ENCODE data around the gene CEP135. TPM values are rescaled to one million over a fixed set of nuclear protein-coding genes. Genes with fewer than 3 reads are reported as not detected.

CEP135 gene
- polyA plus RNA-seq, 6 donors from 2014 or later = 13.6 to 23.0 (median 17.0) TPM

DNA sequence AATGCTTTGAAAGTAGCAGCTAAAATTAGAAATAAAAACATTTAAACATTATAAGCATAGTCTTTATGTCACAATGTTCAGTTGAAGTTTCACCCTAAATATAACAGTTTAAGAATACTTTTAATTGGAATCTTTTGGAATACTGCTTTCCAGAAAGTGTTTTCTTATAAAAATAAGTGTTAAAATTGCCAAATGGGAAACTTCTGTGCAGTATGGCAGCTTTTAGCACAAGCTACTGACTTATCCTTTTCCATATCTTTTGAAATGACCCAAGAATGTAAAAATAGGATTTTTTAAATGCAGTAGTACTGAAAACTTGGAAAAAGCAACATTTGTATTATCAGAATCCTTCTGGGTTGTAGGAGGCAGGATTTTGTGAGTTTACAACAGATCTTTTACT, 34.2 kb downstream of the CEP135 start:
- H3K4me1 Mint-ChIP-seq = no peaks in the 10 kb centered on the region
- no peaks in the 10 kb centered on the region for H3K9me3 Mint-ChIP-seq
- peaks cover 38 to 50% of the 10 kb centered on the region in 2 donors for H3K36me3 Mint-ChIP-seq
- H3K4me3 Mint-ChIP-seq = no peak overlapping the region
- H3K27ac Mint-ChIP-seq = peak overlapping the region in 1 of 6 donors; percentile 50
- no peak for DNase-seq
- H3K27me3 Mint-ChIP-seq = no peaks in the 10 kb centered on the region
- ATAC-seq (ENCODE audit: low read depth in 2 of 2) = no peak

DNA sequence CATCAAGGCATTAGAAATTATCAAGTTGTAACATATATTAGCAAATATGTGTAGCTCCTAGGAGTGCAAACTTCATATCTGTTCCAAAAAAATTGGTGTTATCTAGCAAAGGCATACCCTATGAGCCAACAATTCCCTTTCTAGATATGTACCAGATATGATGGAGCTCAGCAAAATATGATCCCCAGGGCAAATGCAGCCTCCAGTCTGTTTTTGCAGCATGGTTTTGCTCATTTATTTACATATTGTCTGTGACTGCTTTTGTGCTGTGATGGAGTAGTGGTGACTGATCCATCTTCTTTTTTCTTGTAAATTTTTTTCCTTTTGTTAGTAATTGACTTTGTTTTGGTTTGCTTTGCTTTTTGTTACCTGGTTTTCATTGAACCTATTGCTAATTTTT, 41.0 kb downstream of the CEP135 start:
- peak overlapping the region in 1 of 6 donors; percentile 19 for H3K27ac Mint-ChIP-seq
- ATAC-seq (ENCODE audit: low read depth in 2 of 2) (no peak), DNase-seq (no peak)
- no peaks in the 10 kb centered on the region for H3K27me3 Mint-ChIP-seq
- no peaks in the 10 kb centered on the region for H3K4me1 Mint-ChIP-seq
- no peak overlapping the region for H3K4me3 Mint-ChIP-seq
- H3K9me3 Mint-ChIP-seq = no peaks in the 10 kb centered on the region
- H3K36me3 Mint-ChIP-seq = peaks cover 12 to 25% of the 10 kb centered on the region in 2 donors

DNA sequence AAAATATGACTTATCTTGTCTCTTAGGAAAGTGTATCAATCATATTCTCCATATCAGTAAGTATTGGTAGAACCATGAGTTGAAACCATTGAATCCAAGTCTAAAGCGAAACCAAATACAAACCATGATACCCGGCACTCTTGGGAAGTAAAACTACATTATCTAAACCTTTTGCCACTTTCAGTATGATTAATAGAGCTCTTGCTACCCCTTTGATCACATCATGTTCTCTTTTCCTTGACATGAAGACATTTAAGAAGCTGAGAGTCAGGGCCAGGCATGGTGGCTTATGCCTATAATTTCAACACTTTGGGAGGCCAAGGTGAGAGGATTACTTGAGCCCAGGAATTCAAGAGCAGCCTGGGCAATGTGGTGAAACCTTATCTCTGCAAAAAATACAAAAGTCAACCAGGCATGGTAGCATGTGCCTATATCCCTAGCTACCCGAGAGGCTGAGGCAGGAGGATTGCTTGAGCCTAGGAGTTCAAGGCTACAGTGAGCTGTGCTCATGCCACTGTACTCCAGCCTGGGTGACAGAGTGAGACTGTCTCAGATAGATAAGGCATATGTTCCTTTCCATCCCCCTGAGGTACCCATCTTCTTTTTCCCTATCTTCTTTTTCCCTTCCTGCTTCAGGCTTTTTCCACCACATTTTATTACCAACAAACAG, 45.4 kb downstream of the CEP135 start:
- Mint-ChIP-seq H3K9me3 (no peaks in the 10 kb centered on the region), H3K4me1 (no peaks in the 10 kb centered on the region), H3K27me3 (no peaks in the 10 kb centered on the region), H3K4me3 (no peak overlapping the region), H3K27ac (peak overlapping the region in 2 of 6 donors; percentile 22 to 57), H3K36me3 (peaks cover 12 to 36% of the 10 kb centered on the region in 2 donors)
- ATAC-seq (ENCODE audit: low read depth in 2 of 2) (no peak), DNase-seq (no peak)

DNA sequence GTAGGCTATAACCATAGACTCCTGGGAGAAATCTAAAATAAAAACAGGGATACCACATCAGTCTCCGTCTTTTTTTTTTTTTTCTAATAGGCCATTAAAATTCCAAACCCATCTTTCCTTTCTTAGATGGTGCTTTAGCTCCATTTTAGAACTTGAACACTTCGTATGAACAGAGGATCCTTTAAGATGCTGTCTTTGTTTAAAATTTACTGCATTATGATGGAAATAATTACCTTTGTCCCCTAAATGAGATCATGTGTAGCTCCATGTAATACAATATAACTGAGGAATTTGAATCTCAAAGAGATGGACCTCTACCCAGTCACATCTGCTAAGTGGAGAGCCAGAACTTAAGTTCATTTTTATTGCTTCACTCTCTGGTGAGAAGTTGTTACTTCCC, 47.9 kb downstream of the CEP135 start:
- H3K4me3 Mint-ChIP-seq = no peak overlapping the region
- H3K4me1 Mint-ChIP-seq = no peaks in the 10 kb centered on the region
- H3K27me3 Mint-ChIP-seq = no peaks in the 10 kb centered on the region
- peaks cover 0 to 4% (median 0%) of the 10 kb centered on the region in 7 donors for H3K9me3 Mint-ChIP-seq
- ATAC-seq (ENCODE audit: low read depth in 2 of 2) = no peak
- no peak overlapping the region for H3K27ac Mint-ChIP-seq
- H3K36me3 Mint-ChIP-seq = peaks cover 34 to 56% of the 10 kb centered on the region in 2 donors
- DNase-seq = no peak

DNA sequence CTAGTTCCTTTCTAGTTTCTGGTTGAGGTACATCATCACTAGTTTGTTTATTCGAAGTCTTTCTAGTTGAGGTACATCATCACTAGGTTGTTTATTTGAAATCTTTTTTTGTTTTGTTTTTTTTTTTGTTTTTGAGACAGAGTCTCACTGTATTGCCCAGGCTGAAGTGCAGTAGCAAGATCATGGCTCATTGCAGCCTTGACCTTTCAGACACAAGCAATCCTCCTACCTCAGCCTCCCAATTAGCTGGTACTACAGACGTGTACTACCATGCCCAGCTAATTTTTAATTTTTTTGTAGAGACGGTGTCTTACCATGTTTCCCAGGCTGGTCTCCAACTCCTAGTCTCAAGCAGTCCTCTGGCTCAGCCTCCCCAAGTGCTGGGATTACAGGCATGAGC, 54.9 kb downstream of the CEP135 start:
- peaks cover 66 to 71% of the 10 kb centered on the region in 2 donors for H3K36me3 Mint-ChIP-seq
- H3K4me1 Mint-ChIP-seq = peaks cover 4 to 21% (median 14%) of the 10 kb centered on the region in 3 donors
- H3K27me3 Mint-ChIP-seq = no peaks in the 10 kb centered on the region
- ATAC-seq (ENCODE audit: low read depth in 2 of 2) (no peak), DNase-seq (no peak)
- peak overlapping the region in 1 of 6 donors; percentile 60 for H3K27ac Mint-ChIP-seq
- H3K4me3 Mint-ChIP-seq = no peak overlapping the region
- H3K9me3 Mint-ChIP-seq = peaks cover 0 to 9% (median 4%) of the 10 kb centered on the region in 7 donors

DNA sequence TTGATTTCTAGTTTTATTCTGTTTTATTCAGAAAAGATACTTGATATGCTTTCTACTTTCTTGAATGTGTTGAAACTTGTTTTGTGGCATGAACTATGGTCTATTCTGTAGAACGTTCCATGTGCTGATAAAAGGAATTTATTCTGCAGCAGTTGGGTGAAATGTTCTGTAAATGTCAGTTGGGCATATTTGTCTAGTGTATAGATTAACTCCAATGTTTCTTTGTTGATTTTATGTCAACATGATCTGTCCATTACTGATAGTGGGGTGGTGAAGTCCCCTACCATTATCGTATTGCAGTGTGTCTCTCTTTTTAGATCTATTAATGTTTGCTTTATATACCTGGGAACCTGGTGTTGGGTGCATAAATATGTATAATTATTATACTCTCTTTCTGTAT, 55.5 kb downstream of the CEP135 start:
- Mint-ChIP-seq H3K4me1 (peaks cover 4 to 21% (median 14%) of the 10 kb centered on the region in 3 donors), H3K9me3 (peaks cover 0 to 9% (median 4%) of the 10 kb centered on the region in 7 donors), H3K27ac (no peak overlapping the region), H3K36me3 (peaks cover 63 to 66% of the 10 kb centered on the region in 2 donors), H3K27me3 (no peaks in the 10 kb centered on the region), H3K4me3 (no peak overlapping the region)
- DNase-seq = no peak
- ATAC-seq (ENCODE audit: low read depth in 2 of 2) = no peak

DNA sequence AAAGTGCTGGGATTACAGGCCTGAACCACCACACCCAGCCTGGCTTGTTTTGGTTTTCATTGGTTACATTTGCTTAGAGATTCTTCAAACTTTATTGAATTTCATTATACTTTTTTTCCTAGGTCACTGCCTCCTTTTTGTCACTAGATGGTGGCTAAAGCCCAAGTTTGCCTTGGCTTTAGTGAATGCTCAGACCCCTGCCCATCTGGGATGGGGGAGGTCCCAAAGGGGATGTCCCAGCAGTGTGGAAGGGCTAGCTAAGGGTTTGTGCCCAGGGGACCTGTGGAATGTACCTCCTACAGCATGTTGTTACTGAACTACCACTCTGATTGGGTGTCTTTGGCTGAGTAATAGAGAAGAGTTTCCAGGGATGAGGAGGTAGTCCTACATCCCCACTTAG, 58.4 kb downstream of the CEP135 start:
- ATAC-seq (ENCODE audit: low read depth in 2 of 2) = no peak
- H3K4me3 Mint-ChIP-seq = no peak overlapping the region
- H3K27ac Mint-ChIP-seq = no peak overlapping the region
- peaks cover 4 to 21% (median 14%) of the 10 kb centered on the region in 3 donors for H3K4me1 Mint-ChIP-seq
- no peak for DNase-seq
- H3K27me3 Mint-ChIP-seq = no peaks in the 10 kb centered on the region
- H3K36me3 Mint-ChIP-seq = peaks cover 49 to 55% of the 10 kb centered on the region in 2 donors
- H3K9me3 Mint-ChIP-seq = peaks cover 0 to 6% (median 0%) of the 10 kb centered on the region in 7 donors

DNA sequence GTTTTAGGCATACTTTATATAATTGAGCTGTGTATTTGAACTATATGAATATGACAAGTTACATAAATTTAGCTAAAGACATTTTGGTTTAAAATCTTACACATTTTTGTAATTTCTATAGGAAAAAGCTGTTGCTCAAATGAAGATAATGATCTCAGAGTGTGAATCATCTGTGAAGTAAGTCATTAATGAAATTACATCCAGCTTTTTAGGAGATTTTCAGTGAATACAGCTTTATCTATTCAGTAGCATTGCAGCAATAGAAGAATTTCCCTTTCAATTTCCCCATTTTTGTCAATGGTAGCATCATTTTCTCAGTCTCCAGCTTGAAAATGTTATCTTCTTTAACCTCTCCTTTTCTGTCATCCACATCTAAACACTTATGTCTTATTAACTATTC, 59.5 kb downstream of the CEP135 start:
- peaks cover 46 to 59% of the 10 kb centered on the region in 2 donors for H3K36me3 Mint-ChIP-seq
- H3K4me3 Mint-ChIP-seq = no peak overlapping the region
- peaks cover 0 to 6% (median 0%) of the 10 kb centered on the region in 7 donors for H3K9me3 Mint-ChIP-seq
- no peaks in the 10 kb centered on the region for H3K27me3 Mint-ChIP-seq
- DNase-seq = no peak
- H3K4me1 Mint-ChIP-seq = peaks cover 4 to 21% (median 14%) of the 10 kb centered on the region in 3 donors
- ATAC-seq (ENCODE audit: low read depth in 2 of 2) = no peak
- no peak overlapping the region for H3K27ac Mint-ChIP-seq

DNA sequence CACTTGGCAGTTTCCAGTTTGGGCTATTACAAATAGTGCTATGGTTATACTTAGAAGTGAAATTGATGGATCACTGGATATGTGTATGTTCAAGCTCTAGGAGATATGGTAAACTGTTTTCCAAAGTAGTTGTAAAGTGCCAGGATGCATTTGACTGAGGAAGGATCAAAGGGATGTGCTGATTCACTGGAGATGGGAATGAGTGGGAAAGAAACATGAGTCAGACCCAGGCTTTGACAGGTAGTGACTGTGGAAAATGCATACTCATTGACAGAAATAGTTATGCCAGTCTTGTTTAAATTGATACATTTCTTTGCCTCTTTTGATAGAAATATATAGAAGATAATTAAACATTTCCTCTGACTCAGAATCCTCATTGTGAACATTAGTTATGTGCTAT, 77.9 kb downstream of the CEP135 start:
- no peak for DNase-seq
- Mint-ChIP-seq H3K27me3 (no peaks in the 10 kb centered on the region), H3K4me1 (no peaks in the 10 kb centered on the region), H3K4me3 (no peak overlapping the region), H3K36me3 (peaks cover 46 to 52% of the 10 kb centered on the region in 2 donors), H3K27ac (no peak overlapping the region), H3K9me3 (peaks cover 0 to 13% (median 5%) of the 10 kb centered on the region in 7 donors)
- no peak for ATAC-seq (ENCODE audit: low read depth in 2 of 2)

DNA sequence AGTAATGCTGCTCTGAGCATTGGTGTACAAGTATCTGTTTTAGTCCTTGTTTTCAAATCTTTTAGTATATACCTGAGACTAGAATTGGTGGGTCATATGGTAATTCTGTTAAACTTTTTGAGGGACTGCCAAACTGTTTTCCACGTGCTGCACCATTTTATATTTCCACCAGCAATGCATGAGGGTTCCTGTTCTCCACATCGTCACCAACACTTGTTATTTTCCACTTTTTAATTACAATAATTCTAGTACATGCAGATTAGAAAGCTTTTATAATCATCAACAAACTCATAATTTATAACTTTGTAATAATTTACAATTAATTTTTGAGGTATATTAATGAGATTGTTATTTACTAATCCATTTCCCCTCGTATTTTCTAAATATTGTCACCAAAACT, 79.4 kb downstream of the CEP135 start:
- Mint-ChIP-seq H3K36me3 (peaks cover 35 to 39% of the 10 kb centered on the region in 2 donors), H3K9me3 (peaks cover 0 to 13% (median 5%) of the 10 kb centered on the region in 7 donors), H3K4me1 (no peaks in the 10 kb centered on the region), H3K4me3 (no peak overlapping the region), H3K27me3 (no peaks in the 10 kb centered on the region), H3K27ac (no peak overlapping the region)
- ATAC-seq (ENCODE audit: low read depth in 2 of 2) (no peak), DNase-seq (no peak)

DNA sequence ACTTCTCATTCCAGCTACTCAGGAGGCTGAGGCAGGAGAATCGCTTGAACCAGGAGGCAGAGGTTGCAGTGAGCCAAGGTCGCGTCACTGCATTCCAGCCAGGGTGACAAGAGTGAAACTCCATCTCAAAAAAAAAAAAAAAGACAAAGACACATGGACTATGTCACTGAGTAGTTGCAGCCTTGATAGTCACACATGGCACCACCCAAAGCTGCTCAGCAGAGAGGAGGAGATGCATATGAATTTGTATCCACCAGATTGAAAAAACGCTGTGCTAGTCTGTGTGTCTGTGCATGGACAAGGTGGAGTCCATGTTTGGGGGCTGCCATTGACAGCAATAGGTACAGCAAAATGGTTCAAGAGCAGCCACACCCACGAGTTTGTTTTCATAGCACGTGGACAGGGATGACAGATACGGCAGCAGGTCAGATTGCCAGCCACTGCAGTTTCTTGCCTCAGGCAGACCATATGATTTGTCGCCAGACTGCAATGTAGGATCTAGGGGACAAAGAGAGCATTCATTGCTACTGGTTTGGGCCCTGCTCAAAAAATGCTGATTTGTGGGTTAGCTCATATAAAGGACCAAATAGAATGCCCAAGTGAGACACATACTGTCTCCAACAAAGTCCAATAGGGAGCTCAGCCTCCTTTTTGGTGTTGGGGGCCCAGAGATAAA, 89.9 kb downstream of the CEP135 start:
- H3K4me3 Mint-ChIP-seq = no peak overlapping the region
- ATAC-seq (ENCODE audit: low read depth in 2 of 2) = no peak
- no peaks in the 10 kb centered on the region for H3K27me3 Mint-ChIP-seq
- H3K27ac Mint-ChIP-seq = no peak overlapping the region
- no peaks in the 10 kb centered on the region for H3K36me3 Mint-ChIP-seq
- H3K4me1 Mint-ChIP-seq = peaks cover 10 to 17% (median 12%) of the 10 kb centered on the region in 3 donors
- no peak for DNase-seq
- peaks cover 0 to 4% (median 1%) of the 10 kb centered on the region in 7 donors for H3K9me3 Mint-ChIP-seq

DNA sequence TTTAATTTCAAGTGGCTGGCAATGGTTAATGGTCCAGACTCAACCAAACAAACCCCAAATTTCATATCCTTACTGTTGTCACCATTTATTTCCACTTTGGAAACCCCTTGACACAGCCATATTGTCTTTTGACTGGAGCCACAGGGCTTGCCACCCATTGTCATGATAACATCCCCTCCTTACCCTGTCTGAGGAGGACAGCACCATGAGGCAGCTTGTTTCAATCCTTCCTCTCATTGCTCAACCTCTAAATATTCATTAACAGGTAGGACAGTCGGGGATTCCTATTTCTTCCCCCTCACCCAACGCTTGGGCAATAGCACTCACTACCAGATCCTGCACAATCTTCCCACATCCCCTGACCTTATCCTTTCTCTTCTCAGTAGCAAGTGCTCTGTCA, 92.1 kb downstream of the CEP135 start:
- H3K27ac Mint-ChIP-seq = peak overlapping the region in 1 of 6 donors; percentile 13
- peaks cover 14 to 17% (median 16%) of the 10 kb centered on the region in 3 donors for H3K4me1 Mint-ChIP-seq
- no peaks in the 10 kb centered on the region for H3K27me3 Mint-ChIP-seq
- ATAC-seq (ENCODE audit: low read depth in 2 of 2) (no peak), DNase-seq (no peak)
- no peaks in the 10 kb centered on the region for H3K36me3 Mint-ChIP-seq
- H3K4me3 Mint-ChIP-seq = no peak overlapping the region
- H3K9me3 Mint-ChIP-seq = peaks cover 0 to 4% (median 1%) of the 10 kb centered on the region in 7 donors

DNA sequence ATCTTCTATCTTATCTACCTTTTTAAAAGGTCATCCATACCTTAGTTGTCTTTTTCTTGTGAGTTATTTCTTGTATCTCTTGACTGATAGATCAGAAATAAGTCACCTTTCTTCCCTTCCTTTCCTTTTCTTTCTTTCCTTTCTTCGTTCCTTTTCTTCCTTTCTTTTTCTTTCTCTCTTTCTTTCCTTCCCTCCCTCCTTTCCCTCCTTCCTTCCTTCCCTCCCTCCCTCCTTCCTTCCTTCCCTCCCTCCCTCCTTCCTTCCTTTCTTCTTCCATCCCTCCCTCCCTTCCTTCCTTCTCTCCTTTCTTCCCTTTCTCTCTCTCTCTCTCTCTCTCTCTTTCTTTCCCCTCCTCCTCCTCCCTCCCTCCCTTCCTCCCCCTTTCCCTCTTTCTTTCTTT, 93.5 kb downstream of the CEP135 start:
- Mint-ChIP-seq H3K27me3 (no peaks in the 10 kb centered on the region), H3K9me3 (peaks cover 0 to 2% (median 0%) of the 10 kb centered on the region in 7 donors), H3K27ac (peak overlapping the region in 1 of 6 donors; percentile 50), H3K4me1 (peaks cover 14 to 17% (median 16%) of the 10 kb centered on the region in 3 donors), H3K36me3 (no peaks in the 10 kb centered on the region), H3K4me3 (peak overlapping the region in 2 of 8 donors; percentile 22 to 75)
- no peak for ATAC-seq (ENCODE audit: low read depth in 2 of 2)
- no peak for DNase-seq

DNA sequence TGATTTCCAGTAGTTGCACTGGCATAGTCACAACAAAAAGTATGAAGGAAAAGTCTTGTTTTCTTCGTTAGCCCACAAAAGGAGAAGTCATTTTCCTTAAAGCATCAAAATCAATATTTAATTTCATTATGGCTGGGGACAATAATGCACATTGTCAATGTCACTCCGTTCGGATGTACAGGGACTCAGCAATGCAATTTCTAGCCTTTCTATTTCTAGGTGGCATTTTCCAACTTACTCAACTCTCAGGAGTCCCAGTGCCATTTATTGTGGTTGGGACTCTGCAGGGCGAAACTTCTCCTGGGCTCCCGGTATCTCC, 99.6 kb downstream of the CEP135 start:
- DNase-seq (no peak), ATAC-seq (ENCODE audit: low read depth in 2 of 2) (peak in 1 of 2 donors; percentile 3)
- H3K27ac Mint-ChIP-seq = no peak overlapping the region
- no peaks in the 10 kb centered on the region for H3K36me3 Mint-ChIP-seq
- H3K4me3 Mint-ChIP-seq = peak overlapping the region; percentile 74 to 91 (median 84)
- peaks cover 8 to 25% (median 20%) of the 10 kb centered on the region in 3 donors for H3K27me3 Mint-ChIP-seq
- peaks cover 8 to 18% (median 15%) of the 10 kb centered on the region in 3 donors for H3K4me1 Mint-ChIP-seq
- no peaks in the 10 kb centered on the region for H3K9me3 Mint-ChIP-seq

Data from naive B cell (primary cell).